ENCODE results near the gene SEPTIN8.
A peak's percentile ranks its signal among the peaks of the same experiment; 100 is the strongest.

The SEPTIN8 gene

GRCh38 chr5:132776131-132776937, 705 bp downstream of the SEPTIN8 start (continued):
- peak; percentile 73 for TF ChIP-seq ZBTB20 (tag by site-specific recombination; IDR thresholded peaks at IDR 0.05)
- TF ChIP-seq ZNF133 (tag by site-specific recombination; IDR thresholded peaks at IDR 0.05) = no peak
- TF ChIP-seq TSHZ1 (tag by site-specific recombination; IDR thresholded peaks at IDR 0.05; ENCODE audit: borderline replicate concordance) = no peak
- no peak for TF ChIP-seq ZNF26 (tag by site-specific recombination; IDR thresholded peaks at IDR 0.05)
- no peak for TF ChIP-seq REPIN1 (tag by site-specific recombination; IDR thresholded peaks at IDR 0.05; ENCODE audit: low read depth)
- TF ChIP-seq ZNF292 (tag by site-specific recombination; IDR thresholded peaks at IDR 0.05; ENCODE audit: borderline replicate concordance, low read depth) = no peak
- TF ChIP-seq ZNF2 (tag by site-specific recombination; IDR thresholded peaks at IDR 0.05) = no peak
- peak; percentile 83 for TF ChIP-seq ZNF600 (tag by site-specific recombination; IDR thresholded peaks at IDR 0.05)
- no peak for TF ChIP-seq PBX3 (CRISPR knock-in tag; IDR thresholded peaks at IDR 0.05)
- TF ChIP-seq ZNF596 (tag by site-specific recombination; IDR thresholded peaks at IDR 0.05) = no peak
- TF ChIP-seq MZF1 (tag by site-specific recombination; IDR thresholded peaks at IDR 0.05; ENCODE audit: borderline replicate concordance) = no peak
- TF ChIP-seq KLF1 (tag by site-specific recombination; IDR thresholded peaks at IDR 0.05) = peak; percentile 57
- no peak for TF ChIP-seq ZSCAN23 (tag by site-specific recombination; IDR thresholded peaks at IDR 0.05)
- TF ChIP-seq ZNF24 (tag by site-specific recombination; IDR thresholded peaks at IDR 0.05) = no peak
- TF ChIP-seq ZNF571 (tag by site-specific recombination; IDR thresholded peaks at IDR 0.05) = no peak
- peak; percentile 83 for TF ChIP-seq GLIS2 (tag by site-specific recombination; IDR thresholded peaks at IDR 0.05)
- peak; percentile 24; the same call in 1 of the 2 replicates for TF ChIP-seq EGR2 (tag by site-specific recombination; IDR thresholded peaks at IDR 0.05; ENCODE audit: low read depth)
- TF ChIP-seq ZNF155 (tag by site-specific recombination; IDR thresholded peaks at IDR 0.05) = no peak
- TF ChIP-seq ZNF518A (tag by site-specific recombination; conservative IDR thresholded peaks at IDR 0.05; ENCODE audit: low read depth) = no peak
- TF ChIP-seq ZNF266 (tag by site-specific recombination; IDR thresholded peaks at IDR 0.05; ENCODE audit: low read depth) = no peak
- TF ChIP-seq ZNF214 (tag by site-specific recombination; IDR thresholded peaks at IDR 0.05; ENCODE audit: borderline replicate concordance) = no peak
- TF ChIP-seq AEBP2 (tag by site-specific recombination; IDR thresholded peaks at IDR 0.05; ENCODE audit: borderline replicate concordance) = no peak
